ENCODE measurements around the gene PGGHG. TPM values are rescaled to one million over a fixed set of nuclear protein-coding genes. Genes with fewer than 3 reads are reported as not detected.

Gene PGGHG
- total RNA-seq, 1 experiment from 2014 or later: 12.4 TPM

GRCh38 chr11:279040-279965, 9.6 kb upstream of the PGGHG start:
- TF ChIP-seq EZH2phosphoT487 (IDR thresholded peaks at IDR 0.05; ENCODE audit: borderline replicate concordance, low read length) (no peak), EZH2 (IDR thresholded peaks at IDR 0.05; ENCODE audit: low read length, unreplicated experiment) (no peak), CTCF (conservative IDR thresholded peaks at IDR 0.05; ENCODE audit: low read depth, low read length) (no peak)
- Histone ChIP-seq H3K4me1 (ENCODE audit: insufficient read depth, low read length) (no peaks in the 10 kb centered on the region), H3K27ac (ENCODE audit: low read length) (no peak overlapping the region), H3K27me3 (ENCODE audit: low read length) (peaks cover 22% of the 10 kb centered on the region), H3K4me2 (ENCODE audit: low read length) (no peak overlapping the region), H3K9me3 (ENCODE audit: low read length) (no peaks in the 10 kb centered on the region), H4K20me1 (ENCODE audit: low read length) (no peaks in the 10 kb centered on the region), H2AFZ (ENCODE audit: low read length) (no peak overlapping the region), H3K4me3 (ENCODE audit: low read length) (no peak overlapping the region), H3K36me3 (ENCODE audit: low read depth, low read length) (no peaks in the 10 kb centered on the region), H3K9me2 (replicated peaks; ENCODE audit: low read length) (no peaks in the 10 kb centered on the region), H3K9ac (ENCODE audit: low read length) (no peak overlapping the region), H3F3A (ENCODE audit: low read length, unreplicated experiment) (no peaks in the 10 kb centered on the region), H3K79me2 (ENCODE audit: low read length) (no peaks in the 10 kb centered on the region)
- no TSS peak for BruUV-seq (replicated peaks)
- intact Hi-C loops (cut with micrococcal nuclease): no loop called here
- no peak for ATAC-seq
- ChIA-PET CTCF (no interaction called here), POLR2A (ENCODE audit: unreplicated experiment) (no interaction called here)
- no peak for DNase-seq

- no peaks in the 10 kb centered on the region for H3K36me3 ChIP-seq (ENCODE audit: low read depth, low read length)
- ATAC-seq (no peak), DNase-seq (no peak)
- H3K9ac ChIP-seq (ENCODE audit: low read length): no peak overlapping the region
- no peak overlapping the region for H3K4me3 ChIP-seq (ENCODE audit: low read length)
- no TSS peak for BruUV-seq (replicated peaks)
- no peak overlapping the region for H2AFZ ChIP-seq (ENCODE audit: low read length)
- no peaks in the 10 kb centered on the region for H3K79me2 ChIP-seq (ENCODE audit: low read length)
- H3K9me2 ChIP-seq (replicated peaks; ENCODE audit: low read length): no peaks in the 10 kb centered on the region
- POLR2A ChIA-PET (ENCODE audit: unreplicated experiment): no interaction called here
- CTCF ChIA-PET: no interaction called here
- intact Hi-C loops (cut with micrococcal nuclease): no loop called here
- H3K27me3 ChIP-seq (ENCODE audit: low read length): peaks cover 22% of the 10 kb centered on the region
- no peak for TF ChIP-seq CTCF (conservative IDR thresholded peaks at IDR 0.05; ENCODE audit: low read depth, low read length)
- no peak for TF ChIP-seq EZH2phosphoT487 (IDR thresholded peaks at IDR 0.05; ENCODE audit: borderline replicate concordance, low read length)
- no peak for TF ChIP-seq EZH2 (IDR thresholded peaks at IDR 0.05; ENCODE audit: low read length, unreplicated experiment)
- H4K20me1 ChIP-seq (ENCODE audit: low read length): no peaks in the 10 kb centered on the region
- H3K9me3 ChIP-seq (ENCODE audit: low read length): no peaks in the 10 kb centered on the region
- no peak overlapping the region for H3K4me2 ChIP-seq (ENCODE audit: low read length)
- H3K4me1 ChIP-seq (ENCODE audit: insufficient read depth, low read length): no peaks in the 10 kb centered on the region
- no peak overlapping the region for H3K27ac ChIP-seq (ENCODE audit: low read length)
- H3F3A ChIP-seq (ENCODE audit: low read length, unreplicated experiment): no peaks in the 10 kb centered on the region
Measured at GRCh38 chr11:279966-280705, 8.8 kb upstream of the PGGHG start.

Measured in PC-3 (cell line).